ENCODE measurements around the gene KRT10. TPM values are rescaled to one million over a fixed set of nuclear protein-coding genes. Genes with fewer than 3 reads are reported as not detected.

Gene KRT10
- total RNA-seq, 2 experiments from 2014 or later, result 20.2 to 35.9 TPM

- DNase-seq, result no peak
Measured at GRCh38 chr17:40832840-40833239, 10.4 kb upstream of the KRT10 start.

GRCh38 chr17:40830085-40830776 is 7.8 kb upstream of the KRT10 start:
- Mint-ChIP-seq H3K4me3 (no peak overlapping the region), H3K36me3 (ENCODE audit: low read depth) (peaks cover 10% of the 10 kb centered on the region), H3K4me1 (peaks cover 16% of the 10 kb centered on the region), H3K27me3 (peaks cover 2% of the 10 kb centered on the region), H3K9me3 (ENCODE audit: low read depth) (no peaks in the 10 kb centered on the region), H3K27ac (no peak overlapping the region)
- ChIA-PET POLR2A (no interaction called here), CTCF (interaction anchor here (0.6 to 1.0 kb wide), 2 partner anchors 11 to 306 kb away, joined by 3 to 4 read pairs; no protein-coding TSS in a partner anchor)
- DNase-seq, result no peak
- ATAC-seq, result no peak
- intact Hi-C loops (cut with DNase I, micrococcal nuclease), result no loop called here

More at GRCh38 chr17:40832840-40833239, 10.4 kb upstream of the KRT10 start:
- intact Hi-C loops (cut with DNase I, micrococcal nuclease), result no loop called here
- H3K9me3 Mint-ChIP-seq (ENCODE audit: low read depth), result no peaks in the 10 kb centered on the region
- CTCF ChIA-PET, result interaction anchor here (0.6 to 1.5 kb wide), 4 partner anchors 10 to 1347 kb away, joined by 4 to 5 read pairs (median 4); partner anchors contain the start of gene KRT10
- ATAC-seq, result no peak
- no peak overlapping the region for H3K27ac Mint-ChIP-seq
- no peaks in the 10 kb centered on the region for H3K27me3 Mint-ChIP-seq
- POLR2A ChIA-PET, result interaction anchor here (0.9 kb wide), 1 partner anchor 53 kb away, joined by 3 read pairs; no protein-coding TSS in a partner anchor
- H3K4me3 Mint-ChIP-seq, result no peak overlapping the region
- peaks cover 13% of the 10 kb centered on the region for H3K36me3 Mint-ChIP-seq (ENCODE audit: low read depth)
- H3K4me1 Mint-ChIP-seq, result peaks cover 6% of the 10 kb centered on the region

- ChIA-PET CTCF (interaction anchor here (0.9 kb wide), 1 partner anchor 10 kb away, joined by 3 read pairs; no protein-coding TSS in a partner anchor), POLR2A (no interaction called here)
- Mint-ChIP-seq H3K9me3 (ENCODE audit: low read depth) (no peaks in the 10 kb centered on the region), H3K27me3 (peaks cover 2% of the 10 kb centered on the region), H3K36me3 (ENCODE audit: low read depth) (peaks cover 4% of the 10 kb centered on the region), H3K27ac (no peak overlapping the region), H3K4me3 (no peak overlapping the region), H3K4me1 (peaks cover 17% of the 10 kb centered on the region)
- intact Hi-C loops (cut with DNase I, micrococcal nuclease), result no loop called here
- ATAC-seq (no peak), DNase-seq (no peak)
Measured at GRCh38 chr17:40828454-40829044, 6.1 kb upstream of the KRT10 start.

GRCh38 chr17:40827746-40828453 is 5.5 kb upstream of the KRT10 start:
- H3K9me3 Mint-ChIP-seq (ENCODE audit: low read depth), result no peaks in the 10 kb centered on the region
- H3K36me3 Mint-ChIP-seq (ENCODE audit: low read depth), result peaks cover 6% of the 10 kb centered on the region
- ATAC-seq (peak; percentile 95), DNase-seq (peak; percentile 5)
- H3K27me3 Mint-ChIP-seq, result peaks cover 2% of the 10 kb centered on the region
- no peak overlapping the region for H3K4me3 Mint-ChIP-seq
- POLR2A ChIA-PET, result no interaction called here
- intact Hi-C loops (cut with DNase I, micrococcal nuclease), result no loop called here
- peaks cover 15% of the 10 kb centered on the region for H3K4me1 Mint-ChIP-seq
- CTCF ChIA-PET, result interaction anchor here (0.9 kb wide), 1 partner anchor 9 kb away, joined by 3 read pairs; no protein-coding TSS in a partner anchor
- peak overlapping the region; percentile 83 for H3K27ac Mint-ChIP-seq

- H3K9me3 Mint-ChIP-seq (ENCODE audit: low read depth), result no peaks in the 10 kb centered on the region
- CTCF ChIA-PET, result interaction anchor here (0.6 kb wide), 1 partner anchor 133 kb away, joined by 5 read pairs; no protein-coding TSS in a partner anchor
- H3K4me3 Mint-ChIP-seq, result no peak overlapping the region
- no peak overlapping the region for H3K27ac Mint-ChIP-seq
- ATAC-seq, result no peak
- peaks cover 16% of the 10 kb centered on the region for H3K4me1 Mint-ChIP-seq
- intact Hi-C loops (cut with DNase I, micrococcal nuclease), result no loop called here
- peaks cover 2% of the 10 kb centered on the region for H3K27me3 Mint-ChIP-seq
- no peak for DNase-seq
- peaks cover 14% of the 10 kb centered on the region for H3K36me3 Mint-ChIP-seq (ENCODE audit: low read depth)
- POLR2A ChIA-PET, result no interaction called here
Measured at GRCh38 chr17:40825599-40825998, 3.2 kb upstream of the KRT10 start.

GRCh38 chr17:40824015-40824832 is 1.8 kb upstream of the KRT10 start:
- DNase-seq, result no peak
- no peak for ATAC-seq
- H3K27ac Mint-ChIP-seq, result no peak overlapping the region
- H3K4me1 Mint-ChIP-seq, result peaks cover 30% of the 10 kb centered on the region
- peaks cover 12% of the 10 kb centered on the region for H3K36me3 Mint-ChIP-seq (ENCODE audit: low read depth)
- intact Hi-C loops (cut with DNase I, micrococcal nuclease), result no loop called here
- no peak overlapping the region for H3K4me3 Mint-ChIP-seq
- H3K27me3 Mint-ChIP-seq, result peaks cover 2% of the 10 kb centered on the region
- ChIA-PET CTCF (interaction anchor here (0.8 kb wide), 1 partner anchor 839 kb away, joined by 3 read pairs; no protein-coding TSS in a partner anchor), POLR2A (no interaction called here)
- H3K9me3 Mint-ChIP-seq (ENCODE audit: low read depth), result no peaks in the 10 kb centered on the region

- H3K36me3 Mint-ChIP-seq (ENCODE audit: low read depth), result peaks cover 27% of the 10 kb centered on the region
- ChIA-PET CTCF (interaction anchor here (1.0 kb wide), 1 partner anchor 11 kb away, joined by 4 read pairs; no protein-coding TSS in a partner anchor), POLR2A (interaction anchor here (0.6 kb wide), 1 partner anchor 108 kb away, joined by 3 read pairs; no protein-coding TSS in a partner anchor)
- DNase-seq (no peak), ATAC-seq (no peak)
- intact Hi-C loops (cut with DNase I, micrococcal nuclease), result no loop called here
- no peak overlapping the region for H3K27ac Mint-ChIP-seq
- H3K4me3 Mint-ChIP-seq, result no peak overlapping the region
- H3K9me3 Mint-ChIP-seq (ENCODE audit: low read depth), result no peaks in the 10 kb centered on the region
- H3K4me1 Mint-ChIP-seq, result peaks cover 27% of the 10 kb centered on the region
- H3K27me3 Mint-ChIP-seq, result peaks cover 2% of the 10 kb centered on the region
Measured at GRCh38 chr17:40821536-40821935, 878 bp downstream of the KRT10 start.

GRCh38 chr17:40820228-40820838 is 2.1 kb downstream of the KRT10 start:
- POLR2A ChIA-PET, result interaction anchor here (2.4 kb wide), 1 partner anchor 259 kb away, joined by 10 read pairs; no protein-coding TSS in a partner anchor
- peak overlapping the region; percentile 95 for H3K4me3 Mint-ChIP-seq

GRCh38 chr17:40819528-40820125 is 2.8 kb downstream of the KRT10 start:
- CTCF ChIA-PET, result interaction anchor here (0.5 to 1.5 kb wide), 8 partner anchors 11 to 843 kb away, joined by 3 to 9 read pairs (median 3); no protein-coding TSS in a partner anchor
- Mint-ChIP-seq H3K27me3 (no peaks in the 10 kb centered on the region), H3K36me3 (ENCODE audit: low read depth) (peaks cover 28% of the 10 kb centered on the region), H3K4me3 (peak overlapping the region; percentile 95), H3K27ac (peak overlapping the region; percentile 81), H3K4me1 (peaks cover 25% of the 10 kb centered on the region), H3K9me3 (ENCODE audit: low read depth) (no peaks in the 10 kb centered on the region)
- POLR2A ChIA-PET, result interaction anchor here (0.7 to 2.4 kb wide), 4 partner anchors 69 to 869 kb away, joined by 3 to 10 read pairs (median 6); partner anchors contain the start of gene EIF1
- DNase-seq (no peak), ATAC-seq (no peak)
- intact Hi-C loops (cut with DNase I, micrococcal nuclease), result loop anchor here (1.0 to 5.0 kb wide), 8 partner anchors 172 to 1098 kb away; partner anchors contain the start of genes ACLY (in 1 of the 2), EIF1 (in 1 of the 2), GJD3 (in 1 of the 2) and SMARCE1 (in 1 of the 2)

More at GRCh38 chr17:40820228-40820838, 2.1 kb downstream of the KRT10 start:
- H3K36me3 Mint-ChIP-seq (ENCODE audit: low read depth), result peaks cover 28% of the 10 kb centered on the region
- CTCF ChIA-PET, result interaction anchor here (0.9 to 1.5 kb wide), 4 partner anchors 15 to 842 kb away, joined by 3 read pairs; no protein-coding TSS in a partner anchor
- H3K27ac Mint-ChIP-seq, result no peak overlapping the region
- intact Hi-C loops (cut with DNase I, micrococcal nuclease), result no loop called here
- H3K4me1 Mint-ChIP-seq, result peaks cover 27% of the 10 kb centered on the region
- peak; percentile 30 for DNase-seq
- no peaks in the 10 kb centered on the region for H3K9me3 Mint-ChIP-seq (ENCODE audit: low read depth)
- no peaks in the 10 kb centered on the region for H3K27me3 Mint-ChIP-seq
- ATAC-seq, result no peak
